Right renal pelvis (tissue), 4 donors: Measurements from ENCODE around the gene ZBTB46. TPM values are rescaled to one million over a fixed set of nuclear protein-coding genes. Genes with fewer than 3 reads are reported as not detected.

Experiments used
- DNase-seq, 4 donors: peaks; one replicate each; pipeline ENCODE4 v3.0.0-alpha.2; 2013; ENCODE audit warnings: low read depth in 4 of 4, low spot score in 3 of 4, missing footprints in 1 of 4
- polyA plus RNA-seq, 4 donors: library from polyadenylated mRNA; unstranded; fragments of 120-200 nt; gene quantifications; one replicate each; pipeline ENCODE4 v1.2.1, GENCODE V29; 2013; ENCODE audit not compliant: insufficient read length in 4 of 4

Gene ZBTB46
- polyA plus RNA-seq, 4 donors = 16.7 to 20.1 (median 18.0) TPM

GRCh38 chr20:63842258-63842657 lies 11.2 kb upstream of the ZBTB46 start:
- no peak for DNase-seq

- no peak for DNase-seq
Observed at GRCh38 chr20:63840405-63840828, 9.4 kb upstream of the ZBTB46 start.

- no peak for DNase-seq
Observed at GRCh38 chr20:63839620-63840019, 8.6 kb upstream of the ZBTB46 start.

- no peak for DNase-seq
Observed at GRCh38 chr20:63837479-63837878, 6.4 kb upstream of the ZBTB46 start.

- DNase-seq = no peak
Observed at GRCh38 chr20:63836458-63837344, 5.6 kb upstream of the ZBTB46 start.

- peak; percentile 75 to 87 (median 84) for DNase-seq
Observed at GRCh38 chr20:63835021-63835858, 4.2 kb upstream of the ZBTB46 start.

GRCh38 chr20:63834491-63834880 lies 3.4 kb upstream of the ZBTB46 start:
- DNase-seq = no peak

GRCh38 chr20:63833776-63834490 lies 2.9 kb upstream of the ZBTB46 start:
- DNase-seq = no peak

- DNase-seq = no peak
Observed at GRCh38 chr20:63831993-63832686, 1.1 kb upstream of the ZBTB46 start.

GRCh38 chr20:63831646-63831992 lies 555 bp upstream of the ZBTB46 start:
- no peak for DNase-seq

- no peak for DNase-seq
Observed at GRCh38 chr20:63829945-63830835, 874 bp downstream of the ZBTB46 start.

- DNase-seq = no peak
Observed at GRCh38 chr20:63829603-63829944, 1.5 kb downstream of the ZBTB46 start.

GRCh38 chr20:63828951-63829350 lies 2.1 kb downstream of the ZBTB46 start:
- no peak for DNase-seq

GRCh38 chr20:63828545-63828944 lies 2.5 kb downstream of the ZBTB46 start:
- DNase-seq = no peak

- no peak for DNase-seq
Observed at GRCh38 chr20:63828124-63828523, 2.9 kb downstream of the ZBTB46 start.

GRCh38 chr20:63826753-63827152 lies 4.3 kb downstream of the ZBTB46 start:
- no peak for DNase-seq

GRCh38 chr20:63825331-63826118 lies 5.5 kb downstream of the ZBTB46 start:
- no peak for DNase-seq

- no peak for DNase-seq
Observed at GRCh38 chr20:63823691-63824311, 7.3 kb downstream of the ZBTB46 start.
